Stimulated activated CD8-positive, alpha-beta memory T cell treated with anti-CD3 and anti-CD28 coated beads, Interleukin-7, amount 100 ng/mL, for 1 hour (primary cell): ENCODE results near the gene EPN2.
A peak's percentile ranks its signal among the peaks of the same experiment; 100 is the strongest.

Source experiments
- DNase-seq, 2 donors: peaks; one replicate each; pipeline ENCODE4 v3.0.0-alpha.2; 2020; ENCODE audit warnings: low read depth in 2 of 2

EPN2 gene

DNA sequence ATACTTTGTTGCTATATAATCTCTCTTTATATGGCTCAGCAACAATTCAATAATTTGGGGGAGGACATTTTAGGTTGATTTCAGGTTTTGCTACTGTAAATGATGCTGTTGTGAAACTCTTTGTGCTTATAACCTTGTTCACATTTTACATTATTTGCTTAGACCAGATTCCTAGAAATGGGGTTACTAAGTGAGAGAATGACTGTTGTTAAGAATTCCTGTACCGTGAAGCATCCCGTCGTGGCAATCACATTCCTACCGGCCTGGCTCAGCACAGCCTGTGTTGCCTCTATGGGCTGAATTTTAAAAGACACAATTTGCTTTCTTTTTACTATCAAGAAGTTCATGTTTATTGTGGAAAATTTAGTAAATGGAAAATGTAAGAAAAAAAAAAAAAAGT is 94.0 kb downstream of the EPN2 start:
- DNase-seq: no peak

DNA sequence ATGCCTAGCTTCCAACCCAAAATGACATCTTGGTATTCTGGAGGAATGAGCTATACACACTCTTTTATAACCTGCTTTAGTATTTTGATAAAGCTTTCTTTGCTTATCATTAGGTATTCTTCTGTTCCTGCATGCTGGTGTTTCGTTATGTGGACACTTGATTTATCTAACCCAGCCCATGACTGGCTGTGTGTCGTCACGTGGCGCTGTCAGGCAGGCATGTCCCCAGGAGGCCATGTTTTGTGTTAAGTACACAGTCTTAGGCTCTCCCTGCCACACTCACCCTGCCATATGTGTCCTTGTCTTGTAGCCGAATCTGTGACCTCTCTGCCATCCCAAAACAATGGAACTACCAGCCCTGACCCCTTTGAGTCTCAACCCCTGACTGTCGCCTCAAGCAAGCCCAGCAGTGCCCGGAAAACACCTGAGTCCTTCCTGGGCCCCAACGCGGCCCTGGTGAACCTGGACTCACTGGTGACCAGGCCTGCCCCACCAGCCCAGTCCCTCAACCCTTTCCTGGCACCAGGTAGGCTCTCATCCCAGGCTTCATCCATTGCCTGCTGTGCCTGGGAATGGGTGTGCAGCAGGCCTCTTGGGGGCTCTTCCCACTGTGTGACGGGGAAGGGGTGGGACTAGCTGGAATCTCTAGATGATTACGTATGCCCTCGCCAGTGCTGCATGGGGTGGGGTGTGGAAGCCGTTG is 94.5 kb downstream of the EPN2 start:
- DNase-seq: no peak

- DNase-seq: no peak
Measured at GRCh38 chr17:19332371-19333131, 95.4 kb downstream of the EPN2 start.

GRCh38 chr17:19333132-19333440 is 95.9 kb downstream of the EPN2 start:
- no peak for DNase-seq

- no peak for DNase-seq
Measured at GRCh38 chr17:19333736-19334290, 96.6 kb downstream of the EPN2 start.

- DNase-seq: no peak
Measured at GRCh38 chr17:19334331-19334730, 97.2 kb downstream of the EPN2 start.

DNA sequence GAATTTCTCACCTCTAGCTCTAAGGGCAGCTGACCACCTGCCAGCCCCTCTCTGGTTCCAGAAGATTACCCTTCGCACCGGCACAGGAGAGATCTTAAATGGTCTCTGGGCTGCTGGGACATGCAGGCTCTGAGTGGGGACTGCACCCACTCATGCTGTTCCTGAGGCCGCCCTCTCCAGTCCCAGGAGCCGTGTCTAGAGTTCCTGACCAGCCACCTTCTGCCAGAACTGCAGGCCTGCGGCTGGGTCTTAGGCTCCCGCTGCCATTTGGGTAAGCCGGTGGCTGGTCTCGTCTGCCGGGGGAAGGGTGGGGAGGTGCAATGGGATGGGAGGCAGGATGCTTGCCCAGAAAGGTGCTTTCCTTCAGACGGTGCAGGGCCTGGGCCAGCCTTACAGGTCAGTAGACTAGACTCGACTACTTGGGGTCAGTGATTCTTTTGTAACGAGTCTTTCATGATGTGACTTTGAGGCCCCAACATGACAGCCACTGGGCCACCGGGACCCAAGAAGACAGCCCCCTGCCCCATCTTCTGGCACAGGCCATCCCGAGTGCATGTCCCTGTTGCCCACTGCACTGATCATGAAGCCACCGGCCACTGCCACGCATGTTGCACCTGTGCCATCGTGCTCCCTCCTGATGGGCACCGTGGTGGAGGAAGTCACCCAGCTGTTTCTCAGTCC is 98.9 kb downstream of the EPN2 start:
- no peak for DNase-seq

- DNase-seq: no peak
Measured at GRCh38 chr17:19336938-19337711, 100.0 kb downstream of the EPN2 start.

- DNase-seq: no peak
Measured at GRCh38 chr17:19337712-19338023, 100.5 kb downstream of the EPN2 start.

GRCh38 chr17:19338031-19338990 is 101.1 kb downstream of the EPN2 start:
- peak; percentile 13 to 39 for DNase-seq

GRCh38 chr17:19339341-19339815 is 102.2 kb downstream of the EPN2 start:
- no peak for DNase-seq

GRCh38 chr17:19341211-19341631 is 104.1 kb downstream of the EPN2 start:
- DNase-seq: no peak

DNA sequence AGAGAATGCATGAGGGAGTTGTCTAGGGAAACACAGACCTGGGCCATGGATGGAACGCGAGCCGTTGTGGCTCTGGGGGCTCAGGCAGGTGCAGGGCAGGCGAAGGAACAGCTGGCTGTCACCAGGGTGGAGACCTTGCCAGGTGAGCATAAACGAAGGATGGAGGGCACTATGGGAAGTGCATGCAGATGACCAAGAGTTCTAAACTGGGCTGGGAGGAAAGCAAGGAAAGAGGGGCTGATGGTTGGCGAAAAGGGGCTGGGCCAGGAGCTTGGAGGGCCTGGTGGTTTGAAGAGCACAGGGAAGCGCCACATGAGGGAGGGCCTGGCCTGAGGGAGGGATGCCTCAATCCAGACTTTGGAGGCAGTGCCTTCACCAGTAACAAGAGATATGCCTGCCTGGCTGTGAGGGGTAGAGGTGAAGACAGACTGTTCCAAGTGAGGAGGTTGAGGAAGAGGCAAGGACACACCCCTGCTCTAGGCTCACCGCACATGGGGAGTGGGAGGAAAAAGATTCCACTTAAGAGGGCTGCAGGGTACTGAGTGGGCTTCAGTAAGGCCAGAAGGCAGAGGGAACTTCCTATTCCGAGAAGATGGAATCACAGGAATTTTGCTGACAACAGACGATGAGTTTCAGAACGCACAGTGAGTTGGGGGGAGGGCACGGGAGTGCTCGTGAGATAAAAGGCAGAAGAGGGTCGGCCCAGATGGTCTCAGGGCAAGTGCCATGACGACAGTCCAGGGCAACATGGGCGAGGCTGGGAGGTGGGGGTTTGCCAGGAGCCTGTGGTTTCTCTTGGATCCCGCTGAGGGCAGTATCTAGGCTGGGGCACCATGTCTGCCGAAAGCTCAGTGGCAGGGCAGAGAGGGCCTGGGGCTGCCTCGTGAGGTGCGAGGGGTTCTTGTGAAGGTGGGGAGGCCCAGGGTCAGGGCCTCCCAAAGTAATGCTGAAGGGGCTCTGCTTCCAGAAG is 104.8 kb downstream of the EPN2 start:
- DNase-seq: no peak

- no peak for DNase-seq
Measured at GRCh38 chr17:19342611-19343255, 105.6 kb downstream of the EPN2 start.

DNA sequence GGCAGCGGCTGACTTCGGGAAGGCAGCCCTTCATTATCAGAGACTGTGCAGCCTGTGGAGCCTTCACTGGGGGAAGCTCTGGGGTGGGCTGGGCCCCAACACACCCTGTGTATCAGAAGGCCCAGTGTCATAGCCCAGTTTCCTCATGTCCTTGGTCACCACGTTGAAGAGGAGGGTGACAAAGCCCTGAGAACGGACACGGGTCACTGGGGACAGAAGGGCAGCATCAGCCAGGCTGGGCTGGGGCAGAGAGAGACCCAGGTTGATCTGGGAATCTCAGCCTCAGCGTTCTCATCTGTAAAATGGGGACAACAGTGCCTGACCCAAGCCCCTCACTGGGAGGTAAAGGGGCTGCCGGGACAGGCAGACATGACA is 106.1 kb downstream of the EPN2 start:
- no peak for DNase-seq

DNA sequence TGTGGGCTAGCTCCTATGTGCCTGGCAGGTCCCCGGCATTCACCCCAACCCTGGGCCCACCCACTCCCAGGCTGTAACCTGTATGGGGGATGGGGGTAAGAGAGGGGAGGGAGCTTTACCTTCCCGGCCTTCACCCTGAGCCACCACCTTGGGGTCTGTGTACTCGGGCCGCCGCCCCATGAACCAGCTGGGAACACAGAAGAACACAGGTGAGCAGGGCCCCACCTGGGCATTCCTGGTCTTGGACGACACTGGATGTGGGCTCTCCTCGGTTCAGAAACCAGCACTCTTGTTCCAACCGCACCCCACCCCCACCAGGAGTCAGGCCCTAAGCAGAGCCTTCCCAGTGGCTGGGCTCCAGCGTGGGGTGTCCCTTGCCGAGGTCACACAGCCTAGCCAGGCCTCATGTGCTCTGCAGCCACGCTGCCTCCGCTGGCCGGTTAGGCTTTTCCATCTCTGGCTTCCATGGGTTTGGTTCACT is 106.5 kb downstream of the EPN2 start:
- no peak for DNase-seq

DNA sequence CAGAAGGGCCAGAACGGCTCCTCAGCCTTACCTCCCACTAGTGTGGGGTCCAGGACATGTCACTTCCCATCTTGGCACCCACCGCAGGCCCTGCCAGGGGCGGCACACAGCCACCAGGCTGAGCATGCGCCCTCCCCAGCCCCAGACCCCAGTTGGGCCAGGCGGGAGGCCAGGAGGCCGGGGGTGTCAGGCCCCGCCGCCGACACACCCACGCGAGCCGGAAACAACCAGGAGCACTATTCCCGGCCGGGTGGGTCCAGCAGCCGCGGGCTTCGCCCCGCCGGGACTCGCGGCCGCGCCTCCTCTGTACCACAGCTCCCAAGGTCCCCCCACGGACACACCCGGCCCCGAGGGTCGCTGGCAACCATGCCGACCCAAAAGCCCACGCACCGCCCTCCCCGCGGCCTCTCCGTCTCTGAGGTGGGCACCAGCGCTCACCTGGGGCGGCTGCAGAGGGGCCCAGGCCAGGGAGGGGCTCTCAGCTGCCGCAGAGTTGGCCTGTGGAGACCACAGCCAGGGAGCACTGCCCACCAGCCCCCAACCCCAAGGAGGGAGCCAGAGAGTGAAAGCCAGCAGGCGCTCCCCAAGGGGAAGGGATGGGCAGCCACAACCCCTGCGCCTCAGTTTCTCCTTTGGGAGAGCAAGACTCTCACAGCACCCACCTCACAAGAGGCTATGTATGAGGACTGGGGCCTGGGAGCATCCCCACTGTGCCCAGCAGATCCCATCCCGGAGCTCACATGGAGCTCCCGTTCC is 107.3 kb downstream of the EPN2 start:
- no peak for DNase-seq

DNA sequence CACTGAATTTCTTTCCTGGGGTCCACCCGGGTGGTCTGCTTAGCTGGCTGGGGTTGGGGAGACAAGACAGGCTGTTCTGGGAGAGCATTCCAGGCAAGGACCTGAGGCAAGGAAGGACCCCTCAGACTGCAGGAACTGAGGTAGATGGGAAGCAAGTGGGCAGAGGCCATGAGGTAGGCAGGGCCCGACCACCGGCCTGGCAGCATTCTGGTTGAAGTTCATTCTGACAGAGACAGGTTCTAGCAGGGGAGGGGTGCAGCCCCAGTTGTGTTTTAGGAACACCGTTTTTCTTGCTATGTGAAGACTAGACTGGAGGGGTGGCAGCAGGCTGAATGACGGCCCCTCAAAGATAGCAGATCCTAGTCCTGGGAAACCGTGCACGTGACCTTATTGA is 107.9 kb downstream of the EPN2 start:
- no peak for DNase-seq
